Esophagus muscularis mucosa (tissue), 4 donors: ENCODE results near the gene ITGA7. TPM values are rescaled to one million over a fixed set of nuclear protein-coding genes. Genes with fewer than 3 reads are reported as not detected.

Source experiments
- DNase-seq: peaks from one replicate; pipeline ENCODE4 v3.0.0-alpha.2; 2017; ENCODE audit errors: extremely low spot score
- H3K27ac ChIP-seq, 4 donors: fragments of 200-600 bp; sonication (generic); replicated peaks in 1 of 4; 1 replicate in 3 of 4; 2 replicates in 1 of 4; pipeline ENCODE4 v1.5.1; 2016 to 2019; ENCODE audit warnings: mild to moderate bottlenecking in 1 of 4
- H3K27me3 ChIP-seq, 4 donors: fragments of 200-600 bp; sonication (generic); one replicate each; pipeline versions ENCODE4 v1.5.1 to v1.6.0; 2016 to 2019
- H3K36me3 ChIP-seq, 4 donors: fragments of 200-600 bp; sonication (generic); one replicate each; pipeline ENCODE4 v1.5.1; 2016 to 2019
- H3K4me1 ChIP-seq, 4 donors: fragments of 200-600 bp; sonication (generic); one replicate each; pipeline ENCODE4 v1.5.1; 2016 to 2019
- H3K4me3 ChIP-seq, 4 donors: fragments of 200-600 bp; sonication (generic); 1 replicate in 2 of 4; 2 replicates in 2 of 4; pipeline ENCODE4 v1.5.1; 2016 to 2019; ENCODE audit warnings: mild to moderate bottlenecking in 4 of 4, moderate library complexity in 1 of 4
- H3K9me3 ChIP-seq, 4 donors: fragments of 200-600 bp; sonication (generic); 1 replicate in 3 of 4; 2 replicates in 1 of 4; pipeline ENCODE4 v1.5.1; 2016 to 2019
- CTCF ChIP-seq, 3 experiments: fragments of 200-600 bp in 2 of 3; fragments of 450-650 bp in 1 of 3; sonication (generic) in 2 of 3; IDR thresholded peaks; one replicate each; pipeline ENCODE4 v1.5.1; 2017 to 2019; ENCODE audit warnings: antibody characterized with exemption in 3 of 3, mild to moderate bottlenecking in 2 of 3, moderate library complexity in 1 of 3
- EP300 ChIP-seq: sonication (generic); formaldehyde crosslinking; IDR thresholded peaks from one replicate; pipeline ENCODE4 v1.6.1; 2017; ENCODE audit warnings: antibody characterized with exemption
- POLR2A ChIP-seq: fragments of 450-650 bp; IDR thresholded peaks from one replicate; pipeline ENCODE4 v1.6.1; 2017; ENCODE audit warnings: antibody characterized with exemption, moderate library complexity, mild to moderate bottlenecking, low read depth
- POLR2AphosphoS5 ChIP-seq, 2 donors: sonication (generic); formaldehyde crosslinking; IDR thresholded peaks; one replicate each; pipeline ENCODE4 v1.6.1; 2017; ENCODE audit warnings: antibody characterized with exemption in 2 of 2
- WGBS: methylation state at CpG from one replicate; pipeline ENCODE4 v1.1.5; 2018; 5-methylcytosine and 5-hydroxymethylcytosine counted together
- intact Hi-C: fragments of 100-400 bp; cut with DNase I; formaldehyde crosslinking; loops from one replicate; pipeline ENCODE4 v1.15.1; 2023
- total RNA-seq, 4 donors: library from RNA; depleted of rRNA; stranded (reverse); fragments of >200 nt; gene quantifications; one replicate each; pipeline versions ENCODE4 v1.1.0 to v1.2.1, GENCODE V29; 2016

ITGA7 gene
- total RNA-seq, 4 donors from 2014 or later: 155 to 245 (median 218) TPM

- no peaks in the 10 kb centered on the region for H3K9me3 ChIP-seq
- peaks cover 17 to 33% (median 30%) of the 10 kb centered on the region in 4 donors for H3K36me3 ChIP-seq
- H3K4me3 ChIP-seq: peak within 1 kb of the TSS; percentile 73 to 98 (median 81)
- no peaks in the 10 kb centered on the region for H3K27me3 ChIP-seq
- peak within 1 kb of the TSS; percentile 89 to 100 (median 98) for H3K27ac ChIP-seq
- intact Hi-C loops: no loop called here
- TF ChIP-seq POLR2AphosphoS5 (IDR thresholded peaks at IDR 0.05) (peak; percentile 89 to 94), CTCF (IDR thresholded peaks at IDR 0.05) (peak in 1 of 3 experiments; percentile 9), POLR2A (peak; percentile 87), EP300 (peak; percentile 38)
- 0% methylated on average over 21 of the region's 61 CpGs for WGBS
- H3K4me1 ChIP-seq: peaks cover 44 to 69% (median 62%) of the 10 kb centered on the region in 4 donors
- DNase-seq: peak; percentile 98
These were observed 21.5 kb upstream of the ITGA7 start, which contains the start of gene CD63 for GRCh38 chr12:55728939-55729818. TSS of gene CD63 (minus strand) at chr12:55729009. CDS start at chr12:55728341, 668 bp downstream.

GRCh38 chr12:55728186-55728938 is 20.7 kb upstream of the ITGA7 start:
- Histone ChIP-seq H3K9me3 (no peaks in the 10 kb centered on the region), H3K4me3 (peak overlapping the region; percentile 73 to 98 (median 81)), H3K27me3 (no peaks in the 10 kb centered on the region), H3K36me3 (peaks cover 17 to 42% (median 36%) of the 10 kb centered on the region in 4 donors), H3K27ac (peak overlapping the region; percentile 89 to 100 (median 98)), H3K4me1 (peaks cover 52 to 77% (median 70%) of the 10 kb centered on the region in 4 donors)
- intact Hi-C loops: no loop called here
- 0% methylated on average over 5 of the region's 61 CpGs for WGBS
- DNase-seq: no peak
- no peak for TF ChIP-seq POLR2A
- no peak for TF ChIP-seq POLR2AphosphoS5 (IDR thresholded peaks at IDR 0.05)
- no peak for TF ChIP-seq EP300
- TF ChIP-seq CTCF (IDR thresholded peaks at IDR 0.05): no peak

- H3K9me3 ChIP-seq: no peaks in the 10 kb centered on the region
- no peak for DNase-seq
- no peaks in the 10 kb centered on the region for H3K27me3 ChIP-seq
- H3K4me3 ChIP-seq: peak overlapping the region; percentile 73 to 98 (median 81)
- TF ChIP-seq EP300 (no peak), POLR2AphosphoS5 (IDR thresholded peaks at IDR 0.05) (peak; percentile 44 to 63)
- peaks cover 53 to 83% (median 75%) of the 10 kb centered on the region in 4 donors for H3K4me1 ChIP-seq
- H3K36me3 ChIP-seq: peaks cover 17 to 45% (median 38%) of the 10 kb centered on the region in 4 donors
- intact Hi-C loops: no loop called here
- 4% methylated on average over 8 of the region's 9 CpGs for WGBS
- peak overlapping the region; percentile 89 to 100 (median 98) for H3K27ac ChIP-seq
These were observed 20.0 kb upstream of the ITGA7 start for GRCh38 chr12:55727643-55728185.

- Histone ChIP-seq H3K27me3 (no peaks in the 10 kb centered on the region), H3K36me3 (peaks cover 17 to 45% (median 38%) of the 10 kb centered on the region in 4 donors), H3K9me3 (no peaks in the 10 kb centered on the region), H3K4me1 (peaks cover 53 to 84% (median 77%) of the 10 kb centered on the region in 4 donors), H3K27ac (peak overlapping the region; percentile 89 to 100 (median 98)), H3K4me3 (peak overlapping the region; percentile 73 to 98 (median 81))
- intact Hi-C loops: no loop called here
- DNase-seq: no peak
- 39% methylated on average over 7 of the region's 10 CpGs for WGBS
- TF ChIP-seq CTCF (IDR thresholded peaks at IDR 0.05) (no peak), EP300 (no peak), POLR2AphosphoS5 (IDR thresholded peaks at IDR 0.05) (no peak), POLR2A (no peak)
These were observed 19.3 kb upstream of the ITGA7 start for GRCh38 chr12:55726971-55727370.
